HG03139 (cell line): ENCODE results near the gene MACROD2.

ENCODE experiments used
- ATAC-seq: cut with Tn5 transposase; IDR thresholded peaks from one replicate; pipeline ENCODE4 v1.9.1; 2021; ENCODE audit not compliant: unreplicated experiment

MACROD2 gene

GRCh38 chr20:14401479-14402138, 406.3 kb downstream of the MACROD2 start:
- ATAC-seq = no peak

GRCh38 chr20:14404515-14404914, 409.2 kb downstream of the MACROD2 start:
- ATAC-seq = no peak

GRCh38 chr20:14406495-14406894, 411.2 kb downstream of the MACROD2 start:
- ATAC-seq = peak; percentile 56

- ATAC-seq = no peak
Observed at GRCh38 chr20:14407336-14407735, 412.0 kb downstream of the MACROD2 start.

GRCh38 chr20:14410869-14411555, 415.7 kb downstream of the MACROD2 start:
- no peak for ATAC-seq

- no peak for ATAC-seq
Observed at GRCh38 chr20:14412065-14412681, 416.9 kb downstream of the MACROD2 start.

- no peak for ATAC-seq
Observed at GRCh38 chr20:14413835-14414234, 418.5 kb downstream of the MACROD2 start.

- no peak for ATAC-seq
Observed at GRCh38 chr20:14414560-14414959, 419.2 kb downstream of the MACROD2 start.

- ATAC-seq = no peak
Observed at GRCh38 chr20:14415467-14415866, 420.2 kb downstream of the MACROD2 start.

GRCh38 chr20:14418376-14418775, 423.1 kb downstream of the MACROD2 start:
- ATAC-seq = no peak

- no peak for ATAC-seq
Observed at GRCh38 chr20:14422892-14423291, 427.6 kb downstream of the MACROD2 start.

GRCh38 chr20:14431568-14431967, 436.3 kb downstream of the MACROD2 start:
- no peak for ATAC-seq

GRCh38 chr20:14432085-14432484, 436.8 kb downstream of the MACROD2 start:
- ATAC-seq = no peak

GRCh38 chr20:14432597-14432996, 437.3 kb downstream of the MACROD2 start:
- ATAC-seq = no peak

GRCh38 chr20:14434384-14435136, 439.2 kb downstream of the MACROD2 start:
- ATAC-seq = no peak

GRCh38 chr20:14441201-14441600, 445.9 kb downstream of the MACROD2 start:
- ATAC-seq = no peak

GRCh38 chr20:14444106-14444505, 448.8 kb downstream of the MACROD2 start:
- no peak for ATAC-seq

- no peak for ATAC-seq
Observed at GRCh38 chr20:14445310-14445709, 450.0 kb downstream of the MACROD2 start.

- no peak for ATAC-seq
Observed at GRCh38 chr20:14445902-14446301, 450.6 kb downstream of the MACROD2 start.

- no peak for ATAC-seq
Observed at GRCh38 chr20:14446446-14446845, 451.1 kb downstream of the MACROD2 start.

- no peak for ATAC-seq
Observed at GRCh38 chr20:14449323-14449722, 454.0 kb downstream of the MACROD2 start.

- no peak for ATAC-seq
Observed at GRCh38 chr20:14450256-14450655, 454.9 kb downstream of the MACROD2 start.
